WERI-Rb-1 (cell line): Measurements from ENCODE around the gene EGFR.

ENCODE experiments used
- DNase-seq: peaks from one replicate; pipeline ENCODE4 v3.0.0-alpha.2; 2020
- H3K27ac ChIP-seq: fragments of 250-450 bp; sonication (Bioruptor Pico); 2 replicates; pipeline ENCODE4 v1.5.1; 2020; ENCODE audit warnings: mild to moderate bottlenecking, moderate library complexity
- H3K27me3 ChIP-seq: fragments of 250-450 bp; sonication (Bioruptor Pico); 2 replicates; pipeline ENCODE4 v1.5.1; 2021; ENCODE audit warnings: mild to moderate bottlenecking, low read depth, moderate library complexity; ENCODE audit not compliant: insufficient read depth, severe bottlenecking
- H3K36me3 ChIP-seq: fragments of 250-450 bp; sonication (Bioruptor Pico); 2 replicates; pipeline ENCODE4 v1.5.1; 2020; ENCODE audit warnings: mild to moderate bottlenecking, moderate library complexity
- H3K4me3 ChIP-seq: 2 replicates; pipeline ENCODE4 v1.5.1; 2011; ENCODE audit warnings: low read depth, mild to moderate bottlenecking, control low read depth, low read length
- H3K9me3 ChIP-seq: fragments of 250-450 bp; sonication (Bioruptor Pico); 2 replicates; pipeline ENCODE4 v1.5.1; 2021; ENCODE audit warnings: mild to moderate bottlenecking, moderate library complexity; ENCODE audit not compliant: severe bottlenecking
- TF ChIP-seq, protein P1 (sequence below): IDR thresholded peaks from 2 replicates; pipeline ENCODE4 v1.5.1; 2011; ENCODE audit warnings: low read depth, mild to moderate bottlenecking, control low read depth, inconsistent platforms, low read length

Gene EGFR

DNA sequence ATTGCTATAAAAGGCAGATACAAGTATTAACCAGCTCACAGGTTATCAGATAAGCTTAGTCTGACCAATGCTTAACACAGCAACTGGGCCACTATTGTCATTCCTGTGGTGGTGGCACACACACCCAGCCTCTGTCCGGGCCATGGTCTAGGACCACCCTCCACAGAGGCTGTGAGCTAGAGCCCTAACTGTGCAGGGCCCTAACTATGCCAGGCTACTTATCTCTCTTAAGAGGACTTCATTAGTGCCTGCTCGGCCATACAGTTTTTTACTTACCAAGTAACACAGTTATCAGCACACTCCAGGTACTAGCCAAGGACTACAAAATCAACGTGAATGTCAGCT lies 2.1 kb upstream of the EGFR start:
- no peak overlapping the region for H3K4me3 ChIP-seq
- no peak overlapping the region for H3K27ac ChIP-seq
- H3K9me3 ChIP-seq, result no peaks in the 10 kb centered on the region
- H3K36me3 ChIP-seq, result no peaks in the 10 kb centered on the region
- peaks cover 54% of the 10 kb centered on the region for H3K27me3 ChIP-seq
- DNase-seq, result no peak
- TF ChIP-seq, protein P1, sequence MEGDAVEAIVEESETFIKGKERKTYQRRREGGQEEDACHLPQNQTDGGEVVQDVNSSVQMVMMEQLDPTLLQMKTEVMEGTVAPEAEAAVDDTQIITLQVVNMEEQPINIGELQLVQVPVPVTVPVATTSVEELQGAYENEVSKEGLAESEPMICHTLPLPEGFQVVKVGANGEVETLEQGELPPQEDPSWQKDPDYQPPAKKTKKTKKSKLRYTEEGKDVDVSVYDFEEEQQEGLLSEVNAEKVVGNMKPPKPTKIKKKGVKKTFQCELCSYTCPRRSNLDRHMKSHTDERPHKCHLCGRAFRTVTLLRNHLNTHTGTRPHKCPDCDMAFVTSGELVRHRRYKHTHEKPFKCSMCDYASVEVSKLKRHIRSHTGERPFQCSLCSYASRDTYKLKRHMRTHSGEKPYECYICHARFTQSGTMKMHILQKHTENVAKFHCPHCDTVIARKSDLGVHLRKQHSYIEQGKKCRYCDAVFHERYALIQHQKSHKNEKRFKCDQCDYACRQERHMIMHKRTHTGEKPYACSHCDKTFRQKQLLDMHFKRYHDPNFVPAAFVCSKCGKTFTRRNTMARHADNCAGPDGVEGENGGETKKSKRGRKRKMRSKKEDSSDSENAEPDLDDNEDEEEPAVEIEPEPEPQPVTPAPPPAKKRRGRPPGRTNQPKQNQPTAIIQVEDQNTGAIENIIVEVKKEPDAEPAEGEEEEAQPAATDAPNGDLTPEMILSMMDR, result no peak

DNA sequence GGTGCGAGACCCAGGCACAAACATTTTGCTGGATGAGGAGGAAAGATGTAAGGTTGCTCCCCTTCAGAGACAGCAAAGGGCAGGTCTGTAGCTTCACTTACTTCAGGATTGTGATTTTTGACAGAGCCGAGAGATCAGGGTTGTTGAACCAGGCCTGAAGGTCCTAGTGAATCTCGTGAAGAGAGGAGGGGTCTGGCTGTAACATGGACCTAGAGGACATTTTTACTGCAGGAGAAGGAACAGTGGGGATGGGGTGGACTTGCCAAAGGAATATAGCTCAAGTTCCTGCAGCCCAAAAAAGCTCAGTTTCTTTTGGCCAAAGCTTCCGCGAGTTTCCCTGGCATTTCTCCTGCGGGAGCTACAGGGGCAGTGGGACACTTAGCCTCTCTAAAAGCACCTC lies 976 bp upstream of the EGFR start:
- peaks cover 54% of the 10 kb centered on the region for H3K27me3 ChIP-seq
- no peak overlapping the region for H3K27ac ChIP-seq
- TF ChIP-seq, protein P1, result no peak
- no peaks in the 10 kb centered on the region for H3K9me3 ChIP-seq
- no peak overlapping the region for H3K4me3 ChIP-seq
- DNase-seq, result no peak
- H3K36me3 ChIP-seq, result no peaks in the 10 kb centered on the region

DNA sequence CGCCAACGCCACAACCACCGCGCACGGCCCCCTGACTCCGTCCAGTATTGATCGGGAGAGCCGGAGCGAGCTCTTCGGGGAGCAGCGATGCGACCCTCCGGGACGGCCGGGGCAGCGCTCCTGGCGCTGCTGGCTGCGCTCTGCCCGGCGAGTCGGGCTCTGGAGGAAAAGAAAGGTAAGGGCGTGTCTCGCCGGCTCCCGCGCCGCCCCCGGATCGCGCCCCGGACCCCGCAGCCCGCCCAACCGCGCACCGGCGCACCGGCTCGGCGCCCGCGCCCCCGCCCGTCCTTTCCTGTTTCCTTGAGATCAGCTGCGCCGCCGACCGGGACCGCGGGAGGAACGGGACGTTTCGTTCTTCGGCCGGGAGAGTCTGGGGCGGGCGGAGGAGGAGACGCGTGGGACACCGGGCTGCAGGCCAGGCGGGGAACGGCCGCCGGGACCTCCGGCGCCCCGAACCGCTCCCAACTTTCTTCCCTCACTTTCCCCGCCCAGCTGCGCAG lies 424 bp downstream of the EGFR start:
- no peak for DNase-seq
- peak overlapping the region; percentile 52 for H3K4me3 ChIP-seq

DNA sequence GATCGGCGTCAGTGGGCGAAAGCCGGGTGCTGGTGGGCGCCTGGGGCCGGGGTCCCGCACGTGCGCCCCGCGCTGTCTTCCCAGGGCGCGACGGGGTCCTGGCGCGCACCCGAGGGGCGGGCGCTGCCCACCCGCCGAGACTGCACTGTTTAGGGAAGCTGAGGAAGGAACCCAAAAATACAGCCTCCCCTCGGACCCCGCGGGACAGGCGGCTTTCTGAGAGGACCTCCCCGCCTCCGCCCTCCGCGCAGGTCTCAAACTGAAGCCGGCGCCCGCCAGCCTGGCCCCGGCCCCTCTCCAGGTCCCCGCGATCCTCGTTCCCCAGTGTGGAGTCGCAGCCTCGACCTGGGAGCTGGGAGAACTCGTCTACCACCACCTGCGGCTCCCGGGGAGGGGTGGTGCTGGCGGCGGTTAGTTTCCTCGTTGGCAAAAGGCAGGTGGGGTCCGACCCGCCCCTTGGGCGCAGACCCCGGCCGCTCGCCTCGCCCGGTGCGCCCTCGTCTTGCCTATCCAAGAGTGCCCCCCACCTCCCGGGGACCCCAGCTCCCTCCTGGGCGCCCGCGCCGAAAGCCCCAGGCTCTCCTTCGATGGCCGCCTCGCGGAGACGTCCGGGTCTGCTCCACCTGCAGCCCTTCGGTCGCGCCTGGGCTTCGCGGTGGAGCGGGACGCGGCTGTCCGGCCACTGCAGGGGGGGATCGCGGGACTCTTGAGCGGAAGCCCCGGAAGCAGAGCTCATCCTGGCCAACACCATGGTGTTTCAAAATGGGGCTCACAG lies 1.1 kb downstream of the EGFR start:
- H3K27me3 ChIP-seq, result peaks cover 47% of the 10 kb centered on the region
- TF ChIP-seq, protein P1, result no peak

More for the DNA sequence above, 424 bp downstream of the EGFR start:
- Histone ChIP-seq H3K36me3 (no peaks in the 10 kb centered on the region), H3K27ac (no peak overlapping the region), H3K27me3 (peaks cover 47% of the 10 kb centered on the region), H3K9me3 (no peaks in the 10 kb centered on the region)
- TF ChIP-seq, protein P1, result no peak

DNA sequence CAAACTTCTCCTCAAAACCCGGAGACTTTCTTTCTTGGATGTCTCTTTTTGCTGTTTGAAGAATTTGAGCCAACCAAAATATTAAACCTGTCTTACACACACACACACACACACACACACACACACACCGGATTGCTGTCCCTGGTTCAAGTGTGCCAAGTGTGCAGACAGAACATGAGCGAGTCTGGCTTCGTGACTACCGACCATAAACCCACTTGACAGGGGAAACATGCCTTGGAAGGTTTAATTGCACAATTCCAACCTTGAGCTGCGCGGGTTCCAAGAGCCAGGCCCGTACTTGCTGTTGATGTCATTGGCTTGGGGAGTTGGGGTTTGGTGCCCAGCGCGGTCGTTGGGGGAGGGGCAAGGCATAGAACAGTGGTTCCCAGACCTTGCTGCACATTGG lies 1.7 kb downstream of the EGFR start:
- TF ChIP-seq, protein P1, result no peak
- no peak overlapping the region for H3K27ac ChIP-seq
- no peak overlapping the region for H3K4me3 ChIP-seq
- H3K27me3 ChIP-seq, result peaks cover 45% of the 10 kb centered on the region
- H3K9me3 ChIP-seq, result no peaks in the 10 kb centered on the region
- DNase-seq, result no peak
- H3K36me3 ChIP-seq, result no peaks in the 10 kb centered on the region

More for the DNA sequence above, 1.1 kb downstream of the EGFR start:
- peak overlapping the region; percentile 52 for H3K4me3 ChIP-seq
- no peaks in the 10 kb centered on the region for H3K9me3 ChIP-seq
- H3K27ac ChIP-seq, result no peak overlapping the region
- no peaks in the 10 kb centered on the region for H3K36me3 ChIP-seq
- peak; percentile 19 for DNase-seq
